Astrocyte (in vitro differentiated cells and primary cell): Measurements from ENCODE around the gene LHFPL3. TPM values are rescaled to one million over a fixed set of nuclear protein-coding genes. Genes with fewer than 3 reads are reported as not detected.
A peak's percentile ranks its signal among the peaks of the same experiment; 100 is the strongest.

ENCODE experiments used
- DNase-seq: peaks from one replicate; pipeline ENCODE4 v3.0.0-alpha.2; 2010; ENCODE audit warnings: low read depth
- FAIRE-seq: peaks from 2 replicates; lab custom pipeline; 2011; peaks lifted over from hg19 to GRCh38; lab: Jason Lieb, UNC
- H2AFZ ChIP-seq: 2 replicates; pipeline ENCODE4 v1.6.0; 2012; ENCODE audit warnings: low read depth, low read length, inconsistent platforms
- H3K27ac ChIP-seq: 2 replicates; pipeline ENCODE4 v1.5.1; 2011; ENCODE audit warnings: low read depth, low read length, inconsistent platforms
- H3K27me3 ChIP-seq: 2 replicates; pipeline ENCODE4 v1.6.0; 2011; ENCODE audit warnings: low read length, inconsistent platforms; ENCODE audit not compliant: insufficient read depth
- H3K36me3 ChIP-seq: 2 replicates; pipeline ENCODE4 v1.5.1; 2011; ENCODE audit warnings: low read length, inconsistent platforms; ENCODE audit not compliant: insufficient read depth
- H3K4me1 ChIP-seq: 2 replicates; pipeline ENCODE4 v1.5.1; 2011; ENCODE audit warnings: low read length, inconsistent platforms; ENCODE audit not compliant: insufficient read depth
- H3K4me2 ChIP-seq: 2 replicates; pipeline ENCODE4 v1.6.0; 2012; ENCODE audit warnings: low read length, inconsistent platforms
- H3K4me3 ChIP-seq: 2 replicates; pipeline ENCODE4 v1.5.1; 2011; ENCODE audit warnings: low read depth, mild to moderate bottlenecking, low read length, inconsistent platforms; ENCODE audit not compliant: insufficient read depth
- H3K79me2 ChIP-seq: 2 replicates; pipeline ENCODE4 v1.6.0; 2012; ENCODE audit warnings: mild to moderate bottlenecking, low read length, inconsistent platforms; ENCODE audit not compliant: insufficient read depth
- H3K9ac ChIP-seq: 2 replicates; pipeline ENCODE4 v1.6.0; 2012; ENCODE audit warnings: mild to moderate bottlenecking, low read length, inconsistent platforms
- H3K9me3 ChIP-seq: 2 replicates; pipeline ENCODE4 v1.5.1; 2012; ENCODE audit warnings: low read depth, mild to moderate bottlenecking, low read length, inconsistent platforms; ENCODE audit not compliant: insufficient read depth
- H4K20me1 ChIP-seq: 2 replicates; pipeline ENCODE4 v1.6.0; 2012; ENCODE audit warnings: low read length, inconsistent platforms; ENCODE audit not compliant: insufficient read depth
- H3K27ac Mint-ChIP-seq: one replicate; pipeline ENCODE4 v1.8.0; 2021; ENCODE audit warnings: mild to moderate bottlenecking, mixed read lengths; ENCODE audit not compliant: unreplicated experiment
- H3K27me3 Mint-ChIP-seq: one replicate; pipeline ENCODE4 v1.8.0; 2021; ENCODE audit warnings: low read depth, mixed read lengths; ENCODE audit not compliant: unreplicated experiment
- H3K36me3 Mint-ChIP-seq: one replicate; pipeline ENCODE4 v1.8.0; 2021; ENCODE audit warnings: low read depth, mixed read lengths; ENCODE audit not compliant: unreplicated experiment
- H3K4me1 Mint-ChIP-seq: one replicate; pipeline ENCODE4 v1.8.0; 2021; ENCODE audit warnings: low read depth, mixed read lengths; ENCODE audit not compliant: unreplicated experiment
- H3K4me3 Mint-ChIP-seq: one replicate; pipeline ENCODE4 v1.8.0; 2021; ENCODE audit warnings: mild to moderate bottlenecking, moderate library complexity, mixed read lengths; ENCODE audit not compliant: unreplicated experiment
- H3K9me3 Mint-ChIP-seq: one replicate; pipeline ENCODE4 v1.8.0; 2021; ENCODE audit warnings: mild to moderate bottlenecking, mixed read lengths; ENCODE audit not compliant: unreplicated experiment
- EZH2 ChIP-seq: IDR thresholded peaks from 2 replicates; pipeline ENCODE4 v1.6.1; 2012; ENCODE audit warnings: mild to moderate bottlenecking, low read length, inconsistent platforms; ENCODE audit not compliant: insufficient read depth
- total RNA-seq: library from RNA; stranded (reverse); gene quantifications from 2 replicates; pipeline ENCODE4 v1.2.1, GENCODE V29; 2021
- TF ChIP-seq, protein P1 (sequence below): IDR thresholded peaks from 2 replicates; pipeline ENCODE4 v1.5.1; 2011; ENCODE audit warnings: low read depth, mild to moderate bottlenecking, inconsistent platforms, low read length, moderate library complexity; ENCODE audit not compliant: insufficient read depth

Gene LHFPL3
- total RNA-seq, 1 donor from 2014 or later = not detected

- H3K27me3 Mint-ChIP-seq = peaks cover 9% of the 10 kb centered on the region
- H3K9ac ChIP-seq = no peak overlapping the region
- H3K9me3 Mint-ChIP-seq = no peaks in the 10 kb centered on the region
- peak; percentile 1 for DNase-seq
- H3K4me1 Mint-ChIP-seq = peaks cover 15% of the 10 kb centered on the region
- H3K36me3 ChIP-seq = no peaks in the 10 kb centered on the region
- H3K4me1 ChIP-seq = peaks cover 6% of the 10 kb centered on the region
- H3K27ac Mint-ChIP-seq = no peak overlapping the region
- H3K4me2 ChIP-seq = no peak overlapping the region
- no peak overlapping the region for H3K4me3 ChIP-seq
- H3K4me3 Mint-ChIP-seq = no peak overlapping the region
- TF ChIP-seq EZH2 = no peak
- TF ChIP-seq, protein P1, sequence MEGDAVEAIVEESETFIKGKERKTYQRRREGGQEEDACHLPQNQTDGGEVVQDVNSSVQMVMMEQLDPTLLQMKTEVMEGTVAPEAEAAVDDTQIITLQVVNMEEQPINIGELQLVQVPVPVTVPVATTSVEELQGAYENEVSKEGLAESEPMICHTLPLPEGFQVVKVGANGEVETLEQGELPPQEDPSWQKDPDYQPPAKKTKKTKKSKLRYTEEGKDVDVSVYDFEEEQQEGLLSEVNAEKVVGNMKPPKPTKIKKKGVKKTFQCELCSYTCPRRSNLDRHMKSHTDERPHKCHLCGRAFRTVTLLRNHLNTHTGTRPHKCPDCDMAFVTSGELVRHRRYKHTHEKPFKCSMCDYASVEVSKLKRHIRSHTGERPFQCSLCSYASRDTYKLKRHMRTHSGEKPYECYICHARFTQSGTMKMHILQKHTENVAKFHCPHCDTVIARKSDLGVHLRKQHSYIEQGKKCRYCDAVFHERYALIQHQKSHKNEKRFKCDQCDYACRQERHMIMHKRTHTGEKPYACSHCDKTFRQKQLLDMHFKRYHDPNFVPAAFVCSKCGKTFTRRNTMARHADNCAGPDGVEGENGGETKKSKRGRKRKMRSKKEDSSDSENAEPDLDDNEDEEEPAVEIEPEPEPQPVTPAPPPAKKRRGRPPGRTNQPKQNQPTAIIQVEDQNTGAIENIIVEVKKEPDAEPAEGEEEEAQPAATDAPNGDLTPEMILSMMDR = no peak
- no peaks in the 10 kb centered on the region for H4K20me1 ChIP-seq
- no peaks in the 10 kb centered on the region for H3K36me3 Mint-ChIP-seq
- FAIRE-seq = no peak
- no peak overlapping the region for H2AFZ ChIP-seq
- no peaks in the 10 kb centered on the region for H3K9me3 ChIP-seq
- no peaks in the 10 kb centered on the region for H3K27me3 ChIP-seq
- no peaks in the 10 kb centered on the region for H3K79me2 ChIP-seq
- no peak overlapping the region for H3K27ac ChIP-seq
Measured at GRCh38 chr7:104795616-104796398, 467.4 kb downstream of the LHFPL3 start.

GRCh38 chr7:104800307-104800706, 471.9 kb downstream of the LHFPL3 start:
- DNase-seq = no peak
- FAIRE-seq = no peak
- TF ChIP-seq, protein P1 = no peak
- no peak for TF ChIP-seq EZH2

GRCh38 chr7:104801022-104801421, 472.6 kb downstream of the LHFPL3 start:
- Histone ChIP-seq H3K4me3 (no peak overlapping the region), H3K27me3 (no peaks in the 10 kb centered on the region), H3K79me2 (no peaks in the 10 kb centered on the region), H2AFZ (no peak overlapping the region), H3K4me1 (no peaks in the 10 kb centered on the region), H3K27ac (no peak overlapping the region), H4K20me1 (no peaks in the 10 kb centered on the region), H3K9ac (no peak overlapping the region), H3K4me2 (no peak overlapping the region), H3K9me3 (no peaks in the 10 kb centered on the region), H3K36me3 (no peaks in the 10 kb centered on the region)
- H3K27me3 Mint-ChIP-seq = peaks cover 11% of the 10 kb centered on the region
- no peaks in the 10 kb centered on the region for H3K36me3 Mint-ChIP-seq
- TF ChIP-seq, protein P1 = no peak
- no peak overlapping the region for H3K4me3 Mint-ChIP-seq
- no peak overlapping the region for H3K27ac Mint-ChIP-seq
- FAIRE-seq = no peak
- H3K4me1 Mint-ChIP-seq = no peaks in the 10 kb centered on the region
- DNase-seq = no peak
- H3K9me3 Mint-ChIP-seq = no peaks in the 10 kb centered on the region

More at GRCh38 chr7:104800307-104800706, 471.9 kb downstream of the LHFPL3 start:
- Mint-ChIP-seq H3K36me3 (no peaks in the 10 kb centered on the region), H3K4me3 (no peak overlapping the region), H3K4me1 (peaks cover 4% of the 10 kb centered on the region), H3K27ac (no peak overlapping the region), H3K9me3 (no peaks in the 10 kb centered on the region), H3K27me3 (peaks cover 11% of the 10 kb centered on the region)
- Histone ChIP-seq H3K79me2 (no peaks in the 10 kb centered on the region), H3K4me3 (no peak overlapping the region), H3K27me3 (no peaks in the 10 kb centered on the region), H3K36me3 (no peaks in the 10 kb centered on the region), H3K4me2 (no peak overlapping the region), H4K20me1 (no peaks in the 10 kb centered on the region), H2AFZ (no peak overlapping the region), H3K9ac (no peak overlapping the region), H3K27ac (no peak overlapping the region), H3K4me1 (no peaks in the 10 kb centered on the region), H3K9me3 (no peaks in the 10 kb centered on the region)
